ENCODE measurements around the gene DNAH6.

DNA sequence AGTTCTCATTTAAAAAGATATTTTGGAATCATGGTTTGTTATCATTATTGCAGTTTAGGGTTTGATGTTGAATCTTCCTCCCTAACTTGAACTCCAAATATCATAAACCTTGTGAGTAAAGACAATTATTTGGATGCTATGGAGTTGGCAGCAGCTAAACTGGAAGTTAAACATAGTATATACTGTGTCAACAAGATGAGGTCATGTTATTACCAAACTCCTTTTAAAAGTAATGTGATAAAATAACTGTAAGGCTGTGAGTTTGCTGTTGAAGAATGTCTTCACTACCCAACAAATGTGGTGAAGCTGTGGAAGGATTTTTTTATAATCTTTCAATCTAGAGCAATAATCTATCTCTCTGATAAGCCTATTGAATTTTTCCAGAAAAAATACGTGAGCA lies 16.0 kb downstream of the DNAH6 start:
- TF ChIP-seq, protein P1, sequence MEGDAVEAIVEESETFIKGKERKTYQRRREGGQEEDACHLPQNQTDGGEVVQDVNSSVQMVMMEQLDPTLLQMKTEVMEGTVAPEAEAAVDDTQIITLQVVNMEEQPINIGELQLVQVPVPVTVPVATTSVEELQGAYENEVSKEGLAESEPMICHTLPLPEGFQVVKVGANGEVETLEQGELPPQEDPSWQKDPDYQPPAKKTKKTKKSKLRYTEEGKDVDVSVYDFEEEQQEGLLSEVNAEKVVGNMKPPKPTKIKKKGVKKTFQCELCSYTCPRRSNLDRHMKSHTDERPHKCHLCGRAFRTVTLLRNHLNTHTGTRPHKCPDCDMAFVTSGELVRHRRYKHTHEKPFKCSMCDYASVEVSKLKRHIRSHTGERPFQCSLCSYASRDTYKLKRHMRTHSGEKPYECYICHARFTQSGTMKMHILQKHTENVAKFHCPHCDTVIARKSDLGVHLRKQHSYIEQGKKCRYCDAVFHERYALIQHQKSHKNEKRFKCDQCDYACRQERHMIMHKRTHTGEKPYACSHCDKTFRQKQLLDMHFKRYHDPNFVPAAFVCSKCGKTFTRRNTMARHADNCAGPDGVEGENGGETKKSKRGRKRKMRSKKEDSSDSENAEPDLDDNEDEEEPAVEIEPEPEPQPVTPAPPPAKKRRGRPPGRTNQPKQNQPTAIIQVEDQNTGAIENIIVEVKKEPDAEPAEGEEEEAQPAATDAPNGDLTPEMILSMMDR (conservative IDR thresholded peaks at IDR 0.05; ENCODE audit: low read depth, low read length): no peak
- no peak for TF ChIP-seq EZH2 (IDR thresholded peaks at IDR 0.05; ENCODE audit: low read length, unreplicated experiment)
